NCI-H748 (cell line): ENCODE results near the gene OR1E1.
"Not testable (repeated sequence)": the region's sequence is repeated elsewhere in the genome, so short reads cannot be mapped to it uniquely, and the experiment has no call there.

ENCODE experiments used
- DNase-seq: peaks from one replicate; lab custom pipeline; 2025; ENCODE audit not compliant: unreplicated experiment; lab: John Stamatoyannopoulos, UW

OR1E1 gene

GRCh38 chr17:3398310-3398709 lies at the start of gene OR1E1:
Gene OR1E1, minus strand, starts transcription at chr17:3398410. Its CDS starts 0 bp downstream, at chr17:3398410.
- no peak for DNase-seq

- DNase-seq, result peak; percentile 31
Observed at GRCh38 chr17:3447625-3448024, 49.4 kb upstream of the OR1E1 start.

GRCh38 chr17:3440451-3440850 lies 42.2 kb upstream of the OR1E1 start:
- DNase-seq, result no peak

- DNase-seq, result no peak
Observed at GRCh38 chr17:3438368-3438767, 40.2 kb upstream of the OR1E1 start.

GRCh38 chr17:3433741-3434140 lies 35.5 kb upstream of the OR1E1 start, which contains the start of gene OR1E2:
Gene OR1E2, minus strand, starts transcription at chr17:3433841. Its CDS starts 0 bp downstream, at chr17:3433841.
- no peak for DNase-seq

- not testable (repeated sequence) for DNase-seq
Observed at GRCh38 chr17:3433215-3433614, 35.0 kb upstream of the OR1E1 start.

- DNase-seq, result no peak
Observed at GRCh38 chr17:3418222-3418621, 20.0 kb upstream of the OR1E1 start.

GRCh38 chr17:3415610-3416009 lies 17.4 kb upstream of the OR1E1 start:
- DNase-seq, result no peak

- not testable (repeated sequence) for DNase-seq
Observed at GRCh38 chr17:3412216-3412615, 14.0 kb upstream of the OR1E1 start.

- no peak for DNase-seq
Observed at GRCh38 chr17:3411070-3411469, 12.9 kb upstream of the OR1E1 start, which contains the start of gene OR3A3. Gene OR3A3, plus strand, starts transcription at chr17:3411370.

- not testable (repeated sequence) for DNase-seq
Observed at GRCh38 chr17:3403856-3404255, 5.6 kb upstream of the OR1E1 start.

GRCh38 chr17:3401786-3402185 lies 3.6 kb upstream of the OR1E1 start:
- DNase-seq, result no peak

- peak; percentile 33 for DNase-seq
Observed at GRCh38 chr17:3400055-3400454, 1.8 kb upstream of the OR1E1 start.

GRCh38 chr17:3397801-3398200 lies 409 bp downstream of the OR1E1 start:
- not testable (repeated sequence) for DNase-seq

- no peak for DNase-seq
Observed at GRCh38 chr17:3389791-3390190, 8.4 kb downstream of the OR1E1 start.

- no peak for DNase-seq
Observed at GRCh38 chr17:3385869-3386816, 12.1 kb downstream of the OR1E1 start, which contains the start of gene OR3A2. Gene OR3A2, minus strand, starts transcription at chr17:3386308.

- DNase-seq, result no peak
Observed at GRCh38 chr17:3381957-3382356, 16.3 kb downstream of the OR1E1 start.

GRCh38 chr17:3378321-3378720 lies 19.9 kb downstream of the OR1E1 start:
- no peak for DNase-seq

- DNase-seq, result not testable (repeated sequence)
Observed at GRCh38 chr17:3371167-3371566, 27.0 kb downstream of the OR1E1 start.
